Gastroesophageal sphincter (tissue), 3 donors: ENCODE data around the gene ARHGAP26.
A peak's percentile ranks its signal among the peaks of the same experiment; 100 is the strongest.

Source experiments
- CTCF ChIP-seq, 4 experiments: fragments of 200-600 bp in 2 of 4; fragments of 450-650 bp in 2 of 4; sonication (generic) in 1 of 4; IDR thresholded peaks; one replicate each; pipeline ENCODE4 v1.5.1; 2017 to 2019; ENCODE audit warnings: antibody characterized with exemption in 4 of 4, mild to moderate bottlenecking in 2 of 4, moderate library complexity in 2 of 4
- EP300 ChIP-seq: sonication (generic); formaldehyde crosslinking; IDR thresholded peaks from one replicate; pipeline ENCODE4 v1.6.1; 2017; ENCODE audit warnings: antibody characterized with exemption, mild to moderate bottlenecking
- POLR2A ChIP-seq, 2 donors: fragments of 450-650 bp; IDR thresholded peaks; one replicate each; pipeline ENCODE4 v1.6.1; 2017; ENCODE audit warnings: antibody characterized with exemption in 2 of 2, mild to moderate bottlenecking in 2 of 2, moderate library complexity in 1 of 2
- POLR2AphosphoS5 ChIP-seq: sonication (generic); formaldehyde crosslinking; IDR thresholded peaks from one replicate; pipeline ENCODE4 v1.6.1; 2017; ENCODE audit warnings: antibody characterized with exemption

GRCh38 chr5:143023411-143024096 is 253.4 kb downstream of the ARHGAP26 start:
- TF ChIP-seq CTCF (IDR thresholded peaks at IDR 0.05) (peak in 2 of 4 experiments; percentile 28 to 40), POLR2AphosphoS5 (peak; percentile 50), POLR2A (IDR thresholded peaks at IDR 0.05) (no peak), EP300 (no peak)
